Transverse colon (tissue), 4 donors: ENCODE results near the gene SLC43A3.

Experiments
- POLR2AphosphoS5 ChIP-seq, 3 donors: sonication (generic); formaldehyde crosslinking; IDR thresholded peaks; one replicate each; pipeline ENCODE4 v1.6.1; 2016; ENCODE audit warnings: antibody characterized with exemption in 3 of 3
- TF ChIP-seq, protein P1 (sequence below), 5 experiments: fragments of 200-600 bp in 3 of 5; fragments of 450-650 bp in 2 of 5; sonication (generic) in 3 of 5; IDR thresholded peaks; 1 replicate in 2 of 5; 2 replicates in 3 of 5; pipeline ENCODE4 v1.5.1; 2016 to 2017; ENCODE audit warnings: antibody characterized with exemption in 5 of 5, inconsistent platforms in 3 of 5, mild to moderate bottlenecking in 2 of 5, moderate library complexity in 1 of 5

DNA sequence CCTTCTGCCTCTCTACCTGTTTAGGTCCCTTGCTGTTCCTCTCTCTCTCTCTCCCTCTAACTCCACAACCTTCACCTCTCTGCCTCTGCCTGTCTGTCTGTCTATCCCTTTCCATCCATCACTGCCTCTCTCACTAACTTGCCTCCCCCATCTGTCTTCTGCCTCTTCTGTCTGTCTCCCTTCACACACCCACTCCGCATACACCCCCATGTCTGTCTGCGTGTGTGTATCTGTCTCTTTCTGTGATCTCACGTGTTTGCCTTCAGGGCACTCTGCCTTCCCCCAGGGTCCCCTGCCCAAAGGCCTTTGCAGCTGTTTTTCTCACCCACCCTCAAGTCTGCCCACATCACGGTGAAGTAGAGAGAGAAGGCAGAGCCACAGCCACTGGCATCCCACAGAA, 41.4 kb upstream of the SLC43A3 start:
- TF ChIP-seq, protein P1, sequence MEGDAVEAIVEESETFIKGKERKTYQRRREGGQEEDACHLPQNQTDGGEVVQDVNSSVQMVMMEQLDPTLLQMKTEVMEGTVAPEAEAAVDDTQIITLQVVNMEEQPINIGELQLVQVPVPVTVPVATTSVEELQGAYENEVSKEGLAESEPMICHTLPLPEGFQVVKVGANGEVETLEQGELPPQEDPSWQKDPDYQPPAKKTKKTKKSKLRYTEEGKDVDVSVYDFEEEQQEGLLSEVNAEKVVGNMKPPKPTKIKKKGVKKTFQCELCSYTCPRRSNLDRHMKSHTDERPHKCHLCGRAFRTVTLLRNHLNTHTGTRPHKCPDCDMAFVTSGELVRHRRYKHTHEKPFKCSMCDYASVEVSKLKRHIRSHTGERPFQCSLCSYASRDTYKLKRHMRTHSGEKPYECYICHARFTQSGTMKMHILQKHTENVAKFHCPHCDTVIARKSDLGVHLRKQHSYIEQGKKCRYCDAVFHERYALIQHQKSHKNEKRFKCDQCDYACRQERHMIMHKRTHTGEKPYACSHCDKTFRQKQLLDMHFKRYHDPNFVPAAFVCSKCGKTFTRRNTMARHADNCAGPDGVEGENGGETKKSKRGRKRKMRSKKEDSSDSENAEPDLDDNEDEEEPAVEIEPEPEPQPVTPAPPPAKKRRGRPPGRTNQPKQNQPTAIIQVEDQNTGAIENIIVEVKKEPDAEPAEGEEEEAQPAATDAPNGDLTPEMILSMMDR (IDR thresholded peaks at IDR 0.05) = no peak
- no peak for TF ChIP-seq POLR2AphosphoS5 (IDR thresholded peaks at IDR 0.05)
